Frontal cortex (tissue), 4 donors: ENCODE measurements around the gene STUB1. TPM values are rescaled to one million over a fixed set of nuclear protein-coding genes. Genes with fewer than 3 reads are reported as not detected.

Source experiments
- DNase-seq, 2 donors: peaks; one replicate each; pipeline ENCODE4 v3.0.0; 2012; ENCODE audit warnings: low spot score in 2 of 2
- FAIRE-seq: peaks from 2 replicates; lab custom pipeline; 2012; peaks lifted over from hg19 to GRCh38; lab: Jason Lieb, UNC
- total RNA-seq: library from RNA; depleted of rRNA; stranded (reverse); fragments of >200 nt; gene quantifications from one replicate; pipeline ENCODE4 v1.2.3, GENCODE V29; 2014
- donor health status: control.
- donor health status: control.
- donor health status: control.

STUB1 gene
- total RNA-seq, 1 donor from 2014 or later = 77.5 TPM

DNA sequence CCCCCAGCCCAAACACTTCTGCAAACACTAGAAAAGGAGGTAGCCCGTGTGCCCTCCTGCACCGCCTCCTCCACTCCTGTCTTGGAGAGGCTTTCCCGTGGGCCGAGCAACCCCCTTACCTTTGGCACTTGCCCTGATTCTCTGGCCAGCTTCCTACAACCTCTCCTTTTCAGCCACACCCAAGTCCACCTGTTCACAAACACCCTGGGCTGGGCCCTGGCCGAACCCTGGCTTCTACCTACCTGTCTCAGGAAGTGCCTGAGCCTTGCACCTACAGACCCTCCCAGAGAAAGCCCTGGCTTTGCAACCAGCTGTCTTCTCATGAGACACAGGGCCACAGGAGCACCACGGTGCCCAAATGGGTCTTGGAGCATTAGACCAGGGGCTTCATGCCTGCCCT, 38.7 kb downstream of the STUB1 start:
- DNase-seq (no peak), FAIRE-seq (no peak)

DNA sequence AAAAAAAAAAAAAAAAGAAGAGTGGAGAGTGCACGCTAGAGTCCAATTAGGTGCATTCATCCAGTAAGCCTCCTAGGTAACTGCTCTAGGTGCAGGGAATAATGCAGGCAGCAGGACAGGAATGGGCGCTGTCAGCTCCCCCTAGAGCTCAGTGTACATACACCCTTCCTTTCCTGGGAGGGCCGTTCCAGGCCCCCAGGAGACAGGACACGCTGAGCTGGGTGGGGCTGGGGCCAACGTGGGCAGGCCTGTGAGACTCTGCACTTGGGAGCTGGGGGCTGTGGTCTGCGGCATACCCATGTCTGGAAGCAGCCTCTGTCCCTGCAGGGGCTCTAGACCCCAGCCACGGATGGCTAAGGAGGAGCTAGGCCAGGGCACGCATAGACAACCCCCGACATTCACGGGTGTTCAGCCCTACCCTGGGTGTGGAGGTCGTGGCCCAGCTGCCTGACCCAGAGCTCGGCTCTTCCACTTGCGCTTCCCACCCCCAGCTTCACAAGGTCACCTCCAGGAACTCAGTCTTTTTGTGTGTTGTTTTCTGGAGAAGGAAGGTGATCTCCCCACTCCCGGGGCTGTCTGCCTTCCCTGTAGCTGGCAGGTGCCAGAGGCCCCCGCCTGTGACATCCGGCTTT, 39.7 kb downstream of the STUB1 start:
- FAIRE-seq = no peak

DNA sequence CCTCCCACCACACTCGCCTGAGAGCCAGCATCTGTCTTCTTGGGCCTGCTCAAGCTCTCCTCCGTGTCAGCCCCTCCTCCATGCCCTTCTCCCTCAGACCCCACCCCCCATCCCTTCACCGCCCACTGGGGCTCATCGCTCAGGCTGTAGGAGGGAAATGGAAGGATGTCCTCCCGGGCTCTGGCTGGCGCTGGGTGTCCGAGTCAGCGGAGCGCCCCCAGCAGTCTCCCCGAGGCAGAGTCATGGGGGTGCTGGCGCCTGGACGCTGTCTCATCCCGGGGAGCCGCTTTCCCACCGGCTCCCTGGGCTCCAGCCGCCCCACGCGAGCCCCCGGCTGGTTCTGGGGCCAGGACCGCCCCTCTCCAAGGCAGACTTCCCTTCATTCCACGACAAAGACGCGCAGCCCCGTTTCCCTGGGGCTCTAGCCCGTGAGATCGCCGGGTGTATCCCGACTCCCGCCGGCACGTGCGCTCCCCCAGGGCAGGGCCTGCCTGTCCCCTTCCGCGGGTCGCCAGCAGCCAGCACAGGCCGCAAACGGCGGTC, 40.3 kb downstream of the STUB1 start:
- FAIRE-seq = no peak

More for the DNA sequence above, 39.7 kb downstream of the STUB1 start:
- DNase-seq = no peak

DNA sequence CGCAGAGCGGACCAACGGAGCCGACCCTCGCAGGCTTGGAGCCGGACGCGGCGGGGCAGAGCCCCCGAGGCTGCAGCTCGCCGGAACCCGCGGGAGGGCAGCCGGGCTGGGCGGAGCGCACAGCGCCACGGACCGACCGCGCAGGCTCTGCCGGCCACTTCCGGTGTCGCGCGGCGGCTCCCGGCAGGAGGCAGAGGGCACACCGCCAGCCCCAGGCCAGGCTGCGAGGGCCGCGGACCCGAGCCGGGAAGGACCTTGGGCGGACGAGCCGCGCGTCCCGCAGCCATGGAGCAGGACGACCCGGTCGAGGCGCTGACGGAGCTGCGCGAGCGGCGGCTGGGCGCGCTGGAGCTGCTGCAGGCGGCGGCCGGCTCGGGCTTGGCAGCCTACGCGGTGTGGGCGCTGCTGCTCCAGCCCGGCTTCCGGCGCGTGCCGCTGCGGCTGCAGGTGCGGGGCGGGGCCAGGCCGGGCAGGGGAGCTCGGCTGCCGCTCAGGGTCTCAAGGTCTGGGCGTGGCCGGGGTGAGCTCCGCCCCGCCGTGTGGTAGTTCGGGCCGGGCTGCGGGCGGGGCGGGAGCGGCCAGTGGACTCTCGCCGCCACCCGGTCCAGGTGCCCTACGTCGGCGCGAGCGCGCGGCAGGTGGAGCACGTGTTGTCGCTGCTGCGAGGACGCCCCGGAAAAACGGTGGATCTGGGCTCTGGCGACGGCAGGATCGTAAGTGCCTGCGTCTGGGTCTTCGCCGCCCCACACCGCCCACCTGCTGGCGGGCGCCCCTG, 41.0 kb downstream of the STUB1 start, which contains the start of gene ANTKMT:
ANTKMT (plus strand) TSS at position 157 of the 775 bp plus-strand sequence; CDS start at position 286, 129 bp downstream.
- peak; percentile 90 to 97 for DNase-seq
- no peak for FAIRE-seq

More for the DNA sequence above, 40.3 kb downstream of the STUB1 start:
- peak; percentile 75 for DNase-seq

DNA sequence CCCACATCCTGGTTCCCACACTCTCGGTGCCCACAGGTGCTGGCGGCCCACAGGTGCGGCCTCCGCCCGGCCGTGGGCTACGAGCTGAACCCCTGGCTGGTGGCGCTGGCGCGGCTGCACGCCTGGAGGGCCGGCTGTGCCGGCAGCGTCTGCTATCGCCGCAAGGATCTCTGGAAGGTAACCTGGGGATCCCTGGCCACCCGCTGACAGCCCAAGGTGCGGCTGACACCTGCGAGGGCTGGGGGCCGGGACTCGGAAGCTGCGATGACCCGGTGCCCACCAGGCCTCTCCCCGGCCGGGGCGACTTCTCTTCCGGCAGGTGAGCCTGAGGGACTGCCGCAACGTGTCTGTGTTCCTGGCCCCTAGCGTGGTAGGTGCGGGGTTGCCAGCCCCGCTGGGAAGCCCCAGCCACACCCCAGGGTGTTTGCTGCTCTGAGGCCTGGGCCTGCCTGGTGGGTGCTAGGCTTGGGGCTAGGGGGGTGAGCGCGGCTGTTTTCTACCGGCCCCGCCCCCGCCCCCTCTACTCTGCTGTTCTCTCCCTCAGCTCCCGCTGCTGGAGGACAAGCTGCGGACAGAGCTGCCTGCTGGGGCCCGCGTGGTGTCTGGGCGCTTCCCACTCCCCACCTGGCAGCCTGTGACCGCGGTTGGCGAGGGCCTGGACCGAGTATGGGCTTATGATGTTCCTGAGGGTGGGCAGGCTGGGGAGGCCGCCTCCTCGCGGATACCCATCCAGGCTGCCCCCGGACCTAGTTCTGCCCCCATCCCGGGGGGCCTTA, 41.7 kb downstream of the STUB1 start:
- no peak for FAIRE-seq
- DNase-seq = no peak

DNA sequence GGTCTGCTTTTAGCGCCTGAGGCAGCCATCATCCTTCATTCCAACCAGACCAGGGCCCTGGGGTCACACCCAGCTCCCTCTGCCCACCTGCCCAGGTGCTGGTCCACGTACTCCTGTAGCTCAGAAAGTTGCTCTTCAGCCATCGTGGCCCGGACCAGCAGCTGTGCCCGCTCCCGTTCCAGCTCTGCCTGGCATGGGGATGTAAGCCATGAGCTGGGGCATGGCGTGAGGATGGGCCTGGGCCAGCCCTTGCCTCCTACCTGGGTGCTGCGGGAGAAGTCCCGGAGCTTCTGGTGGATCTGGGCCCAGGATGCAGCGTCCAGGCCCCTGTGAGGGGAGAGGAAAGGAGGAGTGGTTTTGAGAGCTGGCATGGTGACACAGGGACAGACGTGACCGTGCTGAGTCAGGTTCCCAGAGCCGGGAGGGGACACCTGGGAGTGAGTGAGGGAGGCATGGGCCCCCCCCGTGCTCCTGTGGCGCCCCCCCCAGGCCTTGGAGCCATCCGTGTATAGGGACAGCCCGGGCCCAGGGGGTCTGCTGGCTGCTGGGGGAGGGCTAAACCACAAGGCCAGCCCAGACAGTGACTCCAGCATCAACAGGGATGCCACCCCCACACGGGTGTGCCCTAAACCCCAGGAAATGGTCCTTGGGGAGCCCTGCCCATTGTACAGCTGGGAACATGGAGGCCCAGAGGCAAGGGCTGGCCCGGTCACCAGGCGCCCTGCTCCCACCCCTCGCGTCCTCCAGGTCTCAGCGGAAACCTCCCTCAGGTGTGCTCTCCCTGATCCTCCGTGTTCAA, 42.8 kb downstream of the STUB1 start:
- DNase-seq = no peak
- no peak for FAIRE-seq

DNA sequence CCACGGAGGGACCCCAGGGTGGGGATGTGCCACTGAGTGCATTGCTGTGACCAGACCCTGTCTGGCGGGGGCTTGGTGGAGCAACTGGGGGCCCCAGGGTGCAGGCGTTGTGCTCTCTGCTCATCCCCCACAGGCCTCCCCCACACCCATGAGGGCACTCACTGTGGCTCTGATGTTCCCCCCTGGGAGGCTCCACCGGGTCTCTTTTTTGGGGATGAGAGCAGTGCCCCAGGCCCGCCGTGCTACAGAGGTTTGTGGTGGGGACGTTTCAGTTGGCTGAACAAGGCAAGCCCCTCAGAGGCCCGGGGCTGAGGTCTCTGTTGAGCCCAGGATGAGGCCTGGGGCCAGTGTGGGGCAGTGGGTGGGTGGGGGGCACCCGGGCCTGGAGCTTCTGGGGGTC, 43.5 kb downstream of the STUB1 start:
- FAIRE-seq = no peak
- no peak for DNase-seq

DNA sequence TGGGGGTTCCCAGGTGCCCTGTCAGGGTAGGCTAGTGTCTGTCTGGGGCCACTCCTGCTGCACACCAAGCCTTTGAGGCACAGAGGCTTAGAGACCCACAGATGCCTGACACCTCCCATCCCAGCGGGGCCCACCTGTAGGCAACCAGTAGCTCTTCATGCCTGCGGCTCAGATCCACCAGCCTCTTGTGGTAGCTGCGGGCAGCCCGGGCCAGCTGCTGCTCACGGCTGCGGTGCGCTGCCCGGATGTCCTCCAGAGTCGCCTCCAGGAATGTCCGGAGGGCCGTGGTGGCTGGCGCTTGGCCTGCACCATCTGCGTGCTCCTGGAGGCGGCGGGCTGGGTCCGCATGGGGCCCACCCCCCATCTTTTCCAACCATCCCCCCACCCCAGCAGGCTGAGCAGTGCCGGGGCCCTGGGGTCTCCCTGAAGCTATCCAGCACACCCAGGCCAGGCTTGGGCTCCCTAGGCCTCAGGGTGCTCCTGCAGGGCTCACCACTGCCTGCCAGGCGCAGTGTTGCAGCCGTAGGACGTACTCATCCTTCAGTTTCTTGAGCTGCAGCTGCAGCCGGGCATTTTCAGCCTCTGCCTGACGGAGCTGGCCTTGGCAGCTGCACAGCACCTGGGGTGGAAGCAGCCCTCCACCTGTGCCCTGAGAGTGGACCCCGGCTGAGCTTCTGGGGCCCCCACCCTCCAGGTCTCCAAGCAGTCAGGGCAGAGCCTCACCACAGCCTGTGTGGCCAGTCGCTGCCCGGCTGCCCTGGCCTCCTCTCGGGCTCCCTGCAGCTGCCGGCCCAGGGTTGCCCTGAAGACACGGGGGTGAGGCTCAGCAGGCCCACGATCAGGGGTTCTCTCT, 44.2 kb downstream of the STUB1 start:
- FAIRE-seq = no peak
- DNase-seq = no peak

DNA sequence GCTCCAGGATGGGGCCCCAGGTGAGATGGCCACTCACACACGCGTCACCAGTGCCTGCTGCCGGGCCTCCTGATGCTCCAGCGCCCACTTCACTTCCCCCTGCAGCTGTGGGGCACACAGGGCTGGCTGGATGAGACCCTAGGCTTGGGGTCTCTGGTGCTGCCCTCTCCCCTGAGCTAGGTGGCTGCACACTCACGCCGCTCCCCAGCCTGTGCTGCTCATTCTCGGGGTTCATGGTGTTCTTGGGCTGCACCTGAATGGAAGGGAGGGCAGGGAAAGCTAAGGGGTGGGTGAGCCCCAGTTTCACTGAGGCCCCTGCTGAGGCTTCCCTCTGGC, 44.8 kb downstream of the STUB1 start:
- DNase-seq = no peak

DNA sequence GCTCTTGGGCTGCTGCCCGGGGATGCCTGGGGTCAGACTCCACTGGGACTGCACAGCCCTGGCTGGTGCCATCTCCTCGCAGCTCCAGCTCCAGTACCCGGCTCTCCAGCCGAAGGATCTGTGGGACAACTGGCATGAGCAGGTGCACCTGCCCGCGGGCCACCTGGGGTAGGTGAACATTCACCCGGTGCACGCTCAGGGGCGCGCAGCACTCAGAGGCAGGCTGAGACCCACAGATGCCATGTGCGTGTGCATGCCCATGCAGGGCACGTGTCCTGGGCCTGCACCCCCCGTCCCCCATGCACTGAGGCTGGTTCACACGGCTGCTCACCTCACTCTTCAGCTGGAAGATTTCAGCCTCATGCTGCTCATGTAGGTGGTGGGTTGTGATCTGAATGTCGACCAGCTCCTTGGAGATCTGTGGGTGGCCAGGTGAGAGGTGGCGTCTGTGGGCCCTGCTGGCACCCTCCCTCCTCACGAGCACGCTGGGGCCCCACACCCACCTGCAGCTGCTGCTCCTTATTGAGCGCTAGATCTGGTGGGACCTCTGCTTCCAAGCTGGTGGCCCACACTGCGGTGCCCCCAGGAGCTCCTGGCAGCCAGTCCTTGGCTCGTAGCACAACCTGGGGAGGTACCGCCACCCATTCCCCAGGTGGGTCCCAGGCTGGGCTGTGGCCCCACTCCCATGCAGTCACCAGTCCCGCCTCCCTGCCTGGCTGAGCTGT, 45.4 kb downstream of the STUB1 start:
- DNase-seq (no peak), FAIRE-seq (no peak)

More for the DNA sequence above, 44.8 kb downstream of the STUB1 start:
- FAIRE-seq = no peak

DNA sequence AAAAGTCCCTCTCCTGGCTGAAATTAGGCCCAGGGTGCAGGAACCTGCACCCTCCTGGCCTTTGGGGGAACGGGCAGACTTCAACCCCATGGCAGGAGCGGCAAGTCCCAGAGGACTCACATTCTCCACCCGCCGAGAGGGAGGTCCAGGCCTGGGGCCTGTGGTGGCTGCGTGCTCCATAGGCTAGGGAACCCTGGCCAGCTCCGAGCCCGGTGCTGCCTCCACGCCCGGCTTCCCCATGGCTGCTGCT, 45.9 kb downstream of the STUB1 start:
- no peak for FAIRE-seq
- DNase-seq = no peak

DNA sequence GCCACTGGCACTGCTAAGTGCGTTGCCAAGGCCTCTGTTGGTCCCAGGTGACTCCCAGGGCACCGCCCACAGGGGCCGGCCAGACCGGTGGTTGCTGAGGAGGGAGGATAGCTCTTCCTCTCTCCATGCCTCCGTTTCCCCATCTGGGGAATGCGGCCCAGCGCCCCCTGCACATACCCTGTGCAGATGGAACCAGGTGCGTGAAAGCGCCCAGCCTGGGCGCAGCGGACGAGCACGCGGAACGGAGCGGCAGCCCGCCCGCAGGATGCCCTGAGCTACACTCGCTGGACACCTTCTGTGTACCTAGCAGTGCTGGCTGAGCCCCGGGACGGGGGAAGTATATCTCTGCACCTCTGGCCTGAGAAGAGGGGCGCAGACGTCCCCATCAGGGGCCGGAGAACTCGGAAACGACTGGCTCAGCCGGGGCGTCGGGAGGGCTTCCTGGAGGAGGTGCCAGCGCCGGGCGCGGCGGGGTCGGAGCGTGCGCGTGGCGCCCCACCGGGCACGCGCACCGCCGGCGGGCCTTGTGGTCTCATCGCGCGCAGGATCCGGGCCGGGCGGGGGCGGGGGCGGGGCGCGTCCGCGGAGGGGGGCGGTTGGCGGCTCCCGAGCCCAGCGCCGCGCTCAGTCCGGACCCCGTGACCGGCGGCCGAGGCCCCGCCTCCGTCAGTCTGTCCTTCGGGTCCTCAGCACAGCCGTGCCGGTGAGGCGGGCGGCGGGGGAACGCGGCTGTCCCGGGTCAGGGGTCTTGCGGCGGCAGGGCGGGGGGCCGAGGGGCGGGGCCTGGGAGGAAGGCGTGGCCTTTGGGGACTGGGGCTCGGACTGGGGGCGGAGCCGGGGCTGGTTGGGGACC, 46.5 kb downstream of the STUB1 start, which contains the start of the genes CCDC78 and HAGHL:
CCDC78 (minus strand) TSS at position 6 of the 853 bp plus-strand sequence. CDS start 76 bp downstream, outside the sequence.
HAGHL (plus strand) TSS at position 669 of the 853 bp plus-strand sequence. CDS start 404 bp downstream, outside the sequence.
- FAIRE-seq (no peak), DNase-seq (peak; percentile 79 to 87)

DNA sequence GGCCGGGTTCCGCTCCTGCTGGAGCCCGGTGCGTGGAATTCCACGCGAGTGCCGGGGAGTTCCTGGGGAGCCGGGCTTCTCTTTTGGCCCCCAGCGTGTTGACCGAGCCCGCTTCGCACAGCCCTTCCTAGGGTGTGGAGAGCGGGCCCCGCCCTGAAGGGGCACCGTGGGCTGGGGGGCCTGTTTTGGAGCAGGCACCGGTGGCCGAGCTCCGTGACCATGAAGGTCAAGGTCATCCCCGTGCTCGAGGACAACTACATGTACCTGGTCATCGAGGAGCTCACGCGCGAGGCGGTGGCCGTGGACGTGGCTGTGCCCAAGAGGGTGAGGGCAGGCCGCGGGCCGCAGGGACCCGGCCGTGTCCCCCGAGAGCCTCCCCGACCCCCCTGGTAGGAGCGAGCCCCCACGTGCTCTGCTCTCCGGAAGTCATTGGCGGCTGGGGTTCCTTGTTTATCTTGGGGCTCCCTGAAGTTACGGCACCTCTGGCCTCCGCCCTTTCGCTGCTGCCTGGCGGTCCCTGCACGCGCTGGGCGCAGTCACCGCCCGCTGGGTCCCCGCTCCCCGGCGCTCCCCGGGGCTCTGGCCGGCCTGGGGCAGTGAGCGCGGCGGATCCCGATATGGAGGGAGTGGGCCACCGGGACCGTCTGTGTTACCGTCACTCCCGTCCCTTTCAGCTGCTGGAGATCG, 47.2 kb downstream of the STUB1 start:
- no peak for DNase-seq

DNA sequence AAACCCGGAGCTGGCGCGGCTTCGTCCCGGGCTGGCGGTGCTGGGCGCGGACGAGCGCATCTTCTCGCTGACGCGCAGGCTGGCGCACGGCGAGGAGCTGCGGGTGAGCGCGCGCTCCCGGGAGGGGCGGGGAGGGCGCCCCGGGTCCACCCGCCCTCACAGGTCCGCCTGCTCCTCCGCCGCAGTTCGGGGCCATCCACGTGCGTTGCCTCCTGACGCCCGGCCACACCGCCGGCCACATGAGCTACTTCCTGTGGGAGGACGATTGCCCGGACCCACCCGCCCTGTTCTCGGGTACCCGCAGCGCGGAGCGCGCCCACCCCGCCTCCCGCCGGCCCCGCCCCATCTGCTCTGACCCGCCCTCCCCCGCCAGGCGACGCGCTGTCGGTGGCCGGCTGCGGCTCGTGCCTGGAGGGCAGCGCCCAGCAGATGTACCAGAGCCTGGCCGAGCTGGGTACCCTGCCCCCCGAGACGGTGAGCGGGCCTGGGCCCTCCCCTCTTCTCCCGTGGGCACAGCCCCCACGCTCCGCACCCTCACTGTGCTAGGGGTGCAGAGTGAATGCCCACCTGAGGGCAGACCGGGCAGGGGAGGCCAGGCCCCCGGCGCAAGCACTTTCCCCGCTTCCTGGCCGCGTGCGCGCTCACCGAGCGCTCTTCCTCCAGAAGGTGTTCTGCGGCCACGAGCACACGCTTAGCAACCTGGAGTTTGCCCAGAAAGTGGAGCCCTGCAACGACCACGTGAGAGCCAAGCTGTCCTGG, 48.1 kb downstream of the STUB1 start:
- DNase-seq = peak; percentile 75 to 83
- FAIRE-seq = no peak

More for the DNA sequence above, 47.2 kb downstream of the STUB1 start:
- no peak for FAIRE-seq

DNA sequence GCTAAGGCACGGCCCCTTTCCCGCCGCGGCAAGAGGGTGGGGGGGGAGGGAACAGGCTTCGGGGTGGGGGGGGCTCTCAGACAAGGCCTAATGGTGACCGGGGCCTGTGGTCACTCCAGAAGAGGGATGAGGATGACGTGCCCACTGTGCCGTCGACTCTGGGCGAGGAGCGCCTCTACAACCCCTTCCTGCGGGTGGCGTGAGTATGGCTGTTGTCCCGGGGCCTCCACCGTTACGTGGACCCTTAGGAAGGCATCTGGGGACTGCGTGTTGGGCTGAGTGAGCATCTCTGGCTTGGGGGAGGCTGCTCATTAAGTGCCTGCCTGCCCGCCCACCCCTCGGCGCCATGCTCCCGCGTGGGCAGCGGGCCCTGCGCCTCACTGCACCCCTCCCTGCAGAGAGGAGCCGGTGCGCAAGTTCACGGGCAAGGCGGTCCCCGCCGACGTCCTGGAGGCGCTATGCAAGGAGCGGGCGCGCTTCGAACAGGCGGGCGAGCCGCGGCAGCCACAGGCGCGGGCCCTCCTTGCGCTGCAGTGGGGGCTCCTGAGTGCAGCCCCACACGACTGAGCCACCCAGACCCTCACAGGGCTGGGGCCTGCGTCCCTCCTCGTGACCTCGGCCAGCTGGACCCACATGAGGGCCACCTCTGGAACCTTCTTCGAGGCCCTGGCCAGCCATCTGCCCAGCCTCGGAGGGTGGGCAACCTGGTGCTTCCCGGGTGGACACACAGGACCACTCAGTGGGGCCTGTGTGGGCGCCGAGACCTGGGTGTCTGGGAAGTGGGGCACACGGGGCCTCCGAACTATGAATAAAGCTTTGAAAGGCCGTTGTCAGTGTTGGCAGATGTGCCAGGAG, 48.9 kb downstream of the STUB1 start:
- FAIRE-seq = no peak

More for the DNA sequence above, 48.9 kb downstream of the STUB1 start:
- DNase-seq = no peak
